ENCODE results near the gene DOCK11.
A peak's percentile ranks its signal among the peaks of the same experiment; 100 is the strongest.

The DOCK11 gene

DNA sequence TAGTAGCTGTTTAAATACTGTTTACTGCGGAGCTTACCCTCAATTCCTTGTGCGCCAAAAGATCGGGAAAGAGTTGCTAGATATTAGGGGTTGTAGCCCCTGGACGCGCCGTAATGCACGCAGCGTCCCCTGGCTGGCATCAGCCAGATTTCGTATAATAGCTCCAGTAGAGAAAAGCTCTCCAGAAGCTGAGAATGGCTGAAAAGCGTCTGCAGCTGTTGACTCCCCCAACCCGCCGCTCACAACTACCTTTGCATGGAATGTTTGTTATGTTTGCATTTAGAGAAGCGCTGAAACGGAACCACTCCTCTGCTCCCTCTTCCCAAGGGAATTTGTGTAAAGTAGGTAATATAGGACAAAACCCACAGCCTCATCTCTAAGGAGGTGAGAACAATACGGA, 3.7 kb downstream of the DOCK11 start:
- no peak for DNase-seq (ENCODE audit: extremely low read depth in 1 of 2, low read depth in 1 of 2)

DNA sequence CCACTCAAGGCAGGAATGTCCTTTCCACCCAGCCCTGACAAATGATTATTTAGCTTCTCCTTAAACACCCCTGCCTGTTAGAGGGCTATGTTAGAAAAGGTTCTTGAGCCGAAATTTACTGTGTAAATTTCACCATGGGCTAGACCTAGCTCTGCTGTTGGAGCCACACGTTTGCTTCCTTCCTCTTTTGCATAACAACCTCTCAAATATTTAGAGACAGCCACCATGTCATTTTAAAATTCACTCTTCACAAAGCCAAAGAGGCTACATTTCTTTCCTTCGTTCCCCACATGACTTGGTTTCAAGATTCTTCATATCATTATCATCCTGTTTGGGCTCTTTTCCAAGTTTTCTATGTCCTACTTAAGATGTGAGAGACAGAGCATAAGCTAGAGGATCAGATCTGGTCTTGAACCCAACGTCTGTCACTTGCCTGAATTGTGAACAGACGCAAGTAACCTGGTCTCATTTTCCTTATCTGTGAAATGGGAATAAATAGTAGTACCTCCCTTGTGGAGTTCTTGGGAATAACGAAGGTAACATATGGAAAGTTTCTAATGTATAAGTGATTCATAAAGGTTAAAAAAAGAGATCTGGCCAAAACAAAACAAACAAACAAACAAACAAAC, 6.7 kb downstream of the DOCK11 start:
- DNase-seq (ENCODE audit: extremely low read depth in 1 of 2, low read depth in 1 of 2), result no peak

DNA sequence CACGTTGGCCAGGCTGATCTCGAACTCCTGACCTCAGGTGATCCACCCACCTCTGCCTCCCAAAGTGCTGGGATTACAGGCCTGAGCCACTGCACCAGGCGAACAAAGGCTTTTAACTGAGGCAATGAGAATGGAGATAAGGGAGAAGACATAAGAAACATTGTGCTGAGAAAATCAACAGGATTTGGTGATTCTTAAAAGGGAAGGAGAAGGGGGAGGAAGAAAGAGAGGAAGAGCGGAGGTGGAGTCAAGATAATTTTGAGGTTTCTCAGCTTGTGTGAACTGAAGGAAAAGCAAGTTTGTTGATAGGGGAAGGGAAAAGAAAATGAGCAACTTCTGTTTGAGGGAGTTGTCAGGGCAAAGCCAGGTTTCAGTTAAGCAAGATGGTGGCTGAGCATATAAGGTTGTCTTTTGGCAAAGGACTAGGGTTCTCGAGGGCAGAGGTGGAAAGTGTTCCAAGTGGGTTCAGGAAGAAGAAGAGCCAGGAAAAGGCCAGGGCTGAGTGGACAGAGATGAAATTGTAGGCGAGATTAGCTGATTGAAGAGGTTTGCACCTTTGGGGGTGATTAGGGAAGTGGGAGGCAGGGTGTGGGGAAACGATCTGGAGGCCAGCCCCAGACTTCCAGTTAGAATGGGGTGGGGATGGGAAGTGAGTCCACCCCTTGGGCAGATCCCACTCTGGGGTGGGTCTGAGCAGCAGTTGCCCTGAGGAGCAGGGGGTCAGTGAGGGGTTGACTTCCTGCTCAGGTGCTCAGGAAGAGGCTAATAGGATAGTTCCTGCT, 7.8 kb downstream of the DOCK11 start:
- no peak for DNase-seq (ENCODE audit: extremely low read depth in 1 of 2, low read depth in 1 of 2)

DNA sequence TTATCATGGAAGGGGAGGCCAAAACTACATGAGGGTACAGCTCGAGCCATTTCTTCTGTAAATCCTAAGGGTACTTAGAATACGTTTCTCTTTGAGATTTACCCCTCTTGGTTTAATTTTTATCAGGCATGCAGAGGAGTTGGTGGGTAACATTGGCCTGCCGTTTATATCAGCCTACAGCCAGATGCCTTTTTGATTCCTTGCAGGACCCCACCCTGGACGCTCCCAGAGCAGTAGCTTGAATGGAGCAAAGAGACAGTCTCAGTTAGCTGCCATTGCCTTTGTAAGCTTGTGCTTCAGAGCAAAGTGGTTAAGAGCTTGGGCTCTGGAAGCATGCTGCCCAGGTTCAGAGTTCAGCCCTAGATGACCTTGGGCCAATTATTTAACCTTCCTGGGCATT, 9.0 kb downstream of the DOCK11 start:
- DNase-seq (ENCODE audit: extremely low read depth in 1 of 2, low read depth in 1 of 2), result no peak

DNA sequence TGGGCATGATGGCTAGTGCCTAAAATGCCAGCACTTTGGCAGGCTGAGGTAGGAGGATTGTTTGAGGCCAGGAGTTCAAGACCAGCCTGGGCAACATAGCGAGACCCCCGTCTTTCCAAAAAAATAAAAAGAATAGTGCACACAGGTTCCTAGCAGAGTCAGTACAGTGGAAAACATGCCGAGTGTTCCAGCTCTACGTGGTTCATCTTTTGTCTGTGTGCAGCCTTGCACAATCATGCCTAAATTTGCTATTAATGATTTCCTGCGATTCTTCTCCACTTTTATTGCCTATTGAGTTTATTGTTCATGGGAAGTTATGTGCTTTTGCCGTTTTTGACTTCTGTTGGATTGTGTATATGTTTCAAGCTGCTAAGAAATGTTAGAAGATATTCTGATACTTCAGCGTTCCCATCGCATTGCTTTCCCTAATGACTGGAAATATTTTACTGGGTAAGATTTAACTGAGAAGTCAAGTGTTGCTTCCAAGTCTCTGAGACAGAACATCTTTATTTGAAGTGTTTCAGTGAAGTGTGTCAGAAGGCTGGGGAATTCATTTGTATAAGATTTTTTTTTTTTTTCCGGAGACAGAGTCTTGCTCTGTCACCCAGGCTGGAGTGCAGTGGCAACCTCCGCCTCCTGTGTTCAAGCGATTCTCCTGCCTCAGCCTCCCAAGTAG, 11.3 kb downstream of the DOCK11 start:
- no peak for DNase-seq (ENCODE audit: extremely low read depth in 1 of 2, low read depth in 1 of 2)

DNA sequence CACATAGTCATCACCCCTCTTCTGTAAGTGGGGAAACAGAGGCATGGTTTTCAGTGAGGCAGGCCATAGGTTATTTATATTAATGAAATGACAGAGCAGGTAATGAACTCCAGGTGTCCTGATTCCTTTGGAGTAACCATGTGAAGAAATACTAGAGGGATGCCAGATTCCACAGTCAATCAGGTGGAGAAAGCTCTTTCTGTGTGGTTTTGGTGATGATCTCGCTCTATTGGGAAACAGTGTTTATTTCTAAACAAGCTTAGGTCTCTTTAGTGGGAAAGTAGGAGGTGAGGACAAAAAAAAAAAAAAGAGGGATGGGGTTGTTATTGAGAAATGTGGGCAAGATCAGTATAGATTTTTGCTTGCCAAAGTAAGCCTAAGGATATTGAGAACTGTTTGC, 12.2 kb downstream of the DOCK11 start:
- DNase-seq (ENCODE audit: extremely low read depth in 1 of 2, low read depth in 1 of 2), result no peak

DNA sequence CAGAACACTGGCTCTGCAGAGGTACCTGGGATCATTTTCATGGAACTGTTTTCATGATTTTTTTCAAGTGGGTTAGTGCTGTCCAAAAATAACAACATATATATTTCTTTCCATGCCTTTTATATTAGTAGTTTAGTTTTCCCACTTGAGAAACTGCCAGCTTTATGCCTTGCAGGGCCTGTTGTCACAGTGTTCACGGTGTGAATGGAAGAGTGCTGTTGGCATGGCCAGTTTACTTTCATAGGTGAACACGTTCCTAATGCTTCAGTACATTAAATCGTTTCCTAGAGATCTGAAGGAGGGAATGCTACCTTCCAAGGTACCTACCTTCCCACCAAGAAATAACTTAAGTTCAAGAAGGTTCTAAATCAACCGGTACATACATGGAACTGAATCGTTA, 12.6 kb downstream of the DOCK11 start:
- no peak for DNase-seq (ENCODE audit: extremely low read depth in 1 of 2, low read depth in 1 of 2)

DNA sequence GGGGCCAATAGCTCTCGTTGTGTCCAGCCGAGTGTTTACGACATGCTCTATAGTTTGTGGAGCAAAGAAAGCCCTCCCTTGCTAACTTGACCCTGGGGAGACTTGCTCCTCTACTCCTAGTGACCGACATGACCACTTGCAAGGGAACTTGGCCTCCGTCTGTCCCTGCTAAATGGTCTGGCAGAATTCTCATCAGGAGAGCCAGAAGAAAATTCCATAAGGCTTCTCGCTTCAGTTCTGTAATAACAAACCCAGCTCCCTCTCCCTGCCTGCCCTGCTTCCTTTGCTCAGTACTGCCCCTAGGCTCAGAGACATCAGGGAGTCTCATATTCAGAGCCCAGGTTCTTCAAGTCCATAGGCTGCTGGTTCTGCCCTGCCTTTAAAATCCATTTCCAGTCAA, 13.0 kb downstream of the DOCK11 start:
- no peak for DNase-seq (ENCODE audit: extremely low read depth in 1 of 2, low read depth in 1 of 2)

DNA sequence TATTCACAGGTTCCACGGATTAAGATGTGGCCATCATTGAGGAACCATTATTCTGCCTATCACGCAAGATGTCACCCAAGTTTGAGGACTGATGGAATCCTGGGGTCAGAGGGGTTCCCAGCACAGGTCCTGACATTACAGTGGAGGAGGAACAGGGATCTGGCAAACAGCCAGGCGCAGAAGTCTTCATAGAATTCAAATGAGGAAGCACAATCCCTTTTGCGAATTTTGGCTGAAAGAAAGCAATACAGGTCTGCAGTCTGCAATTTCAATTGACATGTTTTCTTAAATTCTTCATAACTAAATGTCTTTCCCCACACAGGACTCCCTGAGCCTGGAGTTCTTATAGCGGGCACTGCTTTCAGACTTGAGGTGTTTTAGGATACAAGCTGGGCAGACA, 14.5 kb downstream of the DOCK11 start:
- no peak for DNase-seq (ENCODE audit: extremely low read depth in 1 of 2, low read depth in 1 of 2)

DNA sequence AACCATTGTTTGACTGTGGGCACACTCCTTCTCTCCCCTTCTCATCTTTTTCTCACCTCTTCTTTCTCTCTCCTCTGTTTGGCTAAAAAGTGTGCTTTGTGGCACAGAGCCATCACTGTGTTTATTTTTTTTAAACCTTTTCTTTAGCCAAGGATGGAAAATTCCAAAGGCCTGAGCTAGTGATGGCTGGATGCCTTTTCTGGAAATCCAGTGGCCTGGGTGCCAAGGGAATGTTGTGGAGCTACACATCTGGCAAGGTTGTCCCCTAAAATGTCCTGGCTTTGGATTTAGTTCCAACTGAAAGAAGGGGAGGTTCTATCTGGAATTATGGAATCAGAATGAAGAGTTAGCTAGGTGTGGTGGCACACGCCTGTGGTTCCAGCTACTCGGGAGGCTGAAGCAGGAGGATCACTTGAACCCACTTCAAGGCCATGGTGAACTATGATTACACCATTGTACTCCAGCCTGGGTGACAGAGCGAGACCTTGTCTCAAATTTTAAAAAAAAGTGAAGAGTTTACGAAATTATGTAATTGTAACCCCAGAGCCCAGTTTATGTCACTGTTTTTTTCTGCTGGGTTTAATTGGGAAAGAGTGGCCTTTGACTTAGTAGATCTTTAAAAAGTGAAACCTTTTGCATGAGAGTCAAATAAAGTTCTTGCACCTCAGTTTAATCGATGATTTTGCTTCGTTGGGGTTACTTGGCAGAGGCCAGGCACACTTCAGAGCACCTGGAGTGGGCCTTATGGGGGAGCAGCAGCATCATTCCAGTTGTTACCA, 17.7 kb downstream of the DOCK11 start:
- no peak for DNase-seq (ENCODE audit: extremely low read depth in 1 of 2, low read depth in 1 of 2)

DNA sequence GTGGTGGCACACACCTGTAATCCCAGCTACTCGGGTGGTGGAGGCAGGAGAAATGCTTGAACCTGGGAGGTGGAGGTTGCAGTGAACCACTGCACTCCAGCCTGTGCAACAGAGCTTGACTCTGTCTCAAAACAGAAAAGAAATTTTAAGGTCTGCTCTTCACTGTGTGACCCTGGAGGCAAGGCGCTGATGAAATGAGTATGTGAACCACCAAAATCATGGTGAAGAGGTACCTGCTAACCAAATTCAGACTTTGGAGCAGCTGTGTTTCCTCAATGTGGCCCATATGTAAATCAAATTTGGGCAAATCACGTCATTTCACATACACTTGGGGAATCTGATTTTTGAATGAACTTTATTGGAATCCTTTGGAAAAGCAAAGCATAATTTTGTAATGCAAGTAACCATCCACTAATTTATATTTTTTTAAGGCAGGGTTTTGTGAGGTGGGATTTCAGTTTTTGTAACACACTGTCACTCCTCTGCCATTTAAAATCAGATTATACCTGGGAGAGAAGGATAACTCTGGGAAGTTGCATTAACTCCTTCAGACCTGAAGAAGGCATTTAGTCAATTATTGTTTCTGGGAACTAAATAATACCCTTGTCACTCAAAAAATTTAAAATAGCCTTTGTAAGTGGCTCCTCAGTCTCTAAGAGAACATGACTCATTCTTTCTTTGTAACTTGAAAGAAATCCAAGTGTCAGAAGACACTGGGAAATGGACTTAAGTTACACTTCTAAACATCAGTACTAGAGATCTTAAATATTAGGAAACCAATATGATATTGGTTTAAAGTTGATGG, 24.0 kb downstream of the DOCK11 start:
- DNase-seq (ENCODE audit: extremely low read depth in 1 of 2, low read depth in 1 of 2), result no peak

DNA sequence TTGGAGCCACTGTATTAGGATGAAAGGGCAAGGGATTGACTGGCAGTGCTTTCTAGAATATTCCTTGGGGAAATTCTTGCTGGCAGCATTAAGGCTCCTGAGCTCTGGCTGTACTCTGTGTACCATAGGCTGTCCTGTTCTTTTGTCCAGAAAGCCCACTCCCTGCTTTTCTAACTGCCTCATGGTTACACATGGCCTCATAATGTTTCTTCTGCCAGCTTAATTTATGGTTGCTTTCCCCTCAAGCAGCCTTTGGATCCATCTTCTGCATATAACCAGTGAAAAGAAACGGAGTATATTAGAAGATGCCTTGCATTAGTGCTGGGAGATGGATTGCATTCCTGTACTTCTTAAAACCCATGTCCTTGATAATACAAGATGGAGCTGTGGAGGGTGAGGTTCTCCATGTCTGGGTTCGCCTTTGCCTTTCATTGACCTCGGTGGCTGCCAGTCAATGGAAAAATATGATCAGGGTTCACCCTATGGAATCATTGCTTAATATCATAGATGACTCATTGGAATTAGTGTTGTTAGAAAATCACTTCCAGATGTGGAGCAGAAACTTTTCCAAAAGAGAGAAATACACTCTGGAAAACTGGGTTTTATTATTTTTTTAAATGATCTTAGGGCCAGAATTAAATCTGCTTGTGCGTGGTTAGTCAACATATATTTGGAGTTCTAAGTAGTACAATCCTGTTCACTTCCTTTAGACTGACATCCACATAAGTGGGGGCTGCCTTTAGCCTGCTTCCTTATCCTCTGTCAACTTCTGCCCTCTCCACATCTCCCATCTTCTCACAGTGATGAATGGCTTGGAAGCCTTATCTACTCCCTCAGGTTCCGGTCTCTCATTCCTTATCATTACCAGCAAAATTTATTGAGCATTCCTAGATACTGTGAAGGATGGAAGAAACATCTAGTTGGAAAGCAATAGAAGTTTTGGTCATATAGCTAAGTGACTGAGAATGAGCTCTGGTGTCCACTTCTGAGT, 24.9 kb downstream of the DOCK11 start:
- no peak for DNase-seq (ENCODE audit: extremely low read depth in 1 of 2, low read depth in 1 of 2)

DNA sequence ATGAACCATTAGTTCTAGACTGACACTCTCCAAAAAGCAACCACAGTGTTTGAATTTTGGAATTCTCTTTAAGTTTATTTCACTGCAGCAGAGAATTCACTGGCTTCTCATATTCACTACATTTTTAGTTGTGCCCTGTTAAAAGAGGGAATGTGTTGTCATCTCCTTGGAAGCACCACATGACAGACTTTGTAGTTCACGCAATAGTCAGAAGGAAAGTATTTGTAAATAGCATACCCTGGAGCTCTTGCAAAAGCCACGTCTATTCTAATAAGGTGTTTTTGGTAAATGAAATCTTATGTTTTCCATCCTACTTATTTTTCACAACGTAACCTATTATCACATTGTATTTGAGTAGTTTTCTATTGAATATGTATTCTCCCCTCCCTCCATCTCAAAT, 25.8 kb downstream of the DOCK11 start:
- DNase-seq (ENCODE audit: extremely low read depth in 1 of 2, low read depth in 1 of 2), result no peak

DNA sequence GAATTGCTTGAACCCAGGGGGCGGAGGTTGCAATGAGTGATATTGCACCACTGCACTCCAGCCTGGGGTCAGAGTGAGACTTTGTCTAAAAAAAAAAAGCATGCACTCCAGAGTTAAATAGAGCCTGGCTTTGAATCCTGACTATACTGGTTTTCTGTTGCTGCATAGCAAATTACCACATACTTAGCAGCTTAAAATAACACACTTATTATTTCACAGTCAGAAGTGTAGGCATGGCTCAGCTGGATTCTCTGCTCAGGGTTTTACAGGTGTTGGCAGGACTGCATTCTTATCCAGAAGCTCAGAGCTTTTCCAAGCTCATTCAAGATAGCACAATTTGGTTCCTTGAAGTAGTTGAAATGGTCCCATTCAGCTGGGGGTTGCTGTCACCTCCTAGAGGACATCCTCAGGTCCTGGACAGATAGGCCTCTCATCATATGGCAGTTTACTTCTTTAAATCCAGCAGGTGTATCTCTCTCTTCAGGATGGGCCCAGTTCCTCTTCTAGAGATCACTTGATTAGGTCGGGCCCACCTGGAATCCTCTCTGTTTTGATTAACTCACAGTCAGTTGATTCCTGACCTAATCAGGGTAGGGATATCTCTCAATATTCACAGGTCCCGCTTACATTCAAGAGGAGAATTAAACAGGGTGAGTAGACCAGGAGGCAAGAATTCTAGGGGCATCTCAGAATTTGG, 26.8 kb downstream of the DOCK11 start:
- DNase-seq (ENCODE audit: extremely low read depth in 1 of 2, low read depth in 1 of 2), result no peak

DNA sequence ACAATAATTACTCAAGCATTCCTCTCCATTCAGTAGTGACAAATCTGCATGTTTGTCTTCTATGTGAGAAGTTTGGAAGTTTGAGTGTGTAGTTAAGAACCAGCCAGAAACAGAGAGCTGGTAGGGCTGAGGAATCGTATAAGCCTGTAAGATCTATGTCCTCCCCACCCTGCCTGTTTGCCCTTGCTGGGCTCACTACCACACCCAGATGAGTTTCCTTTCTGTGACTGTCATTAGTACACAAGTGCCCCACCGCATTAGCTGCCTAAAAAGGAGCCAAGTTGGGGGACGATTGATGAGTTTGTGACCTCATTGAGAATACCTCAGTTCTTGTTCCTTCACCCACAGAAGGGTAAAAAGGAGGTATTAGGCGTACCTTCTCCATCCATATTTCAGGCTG, 28.3 kb downstream of the DOCK11 start:
- peak in 1 of 2 donors; percentile 18 for DNase-seq (ENCODE audit: extremely low read depth in 1 of 2, low read depth in 1 of 2)

DNA sequence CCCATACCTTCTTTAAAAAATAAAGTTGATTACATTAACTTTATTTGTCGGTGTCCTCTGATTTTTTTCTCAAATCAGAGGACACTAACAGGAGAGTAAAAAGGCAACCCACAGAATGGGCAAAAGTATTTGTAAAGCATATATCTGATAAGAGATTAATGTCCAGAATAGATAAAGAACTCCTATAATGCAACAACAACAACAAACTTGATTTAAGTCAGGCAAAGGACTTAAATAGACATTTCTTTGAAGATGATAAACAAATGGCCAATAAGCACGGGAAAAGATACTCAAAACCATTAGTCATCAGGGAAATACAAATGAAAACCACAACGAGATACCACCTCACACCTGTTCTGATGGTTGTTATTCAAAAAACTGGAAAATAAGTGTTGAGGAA, 28.7 kb downstream of the DOCK11 start:
- no peak for DNase-seq (ENCODE audit: extremely low read depth in 1 of 2, low read depth in 1 of 2)

DNA sequence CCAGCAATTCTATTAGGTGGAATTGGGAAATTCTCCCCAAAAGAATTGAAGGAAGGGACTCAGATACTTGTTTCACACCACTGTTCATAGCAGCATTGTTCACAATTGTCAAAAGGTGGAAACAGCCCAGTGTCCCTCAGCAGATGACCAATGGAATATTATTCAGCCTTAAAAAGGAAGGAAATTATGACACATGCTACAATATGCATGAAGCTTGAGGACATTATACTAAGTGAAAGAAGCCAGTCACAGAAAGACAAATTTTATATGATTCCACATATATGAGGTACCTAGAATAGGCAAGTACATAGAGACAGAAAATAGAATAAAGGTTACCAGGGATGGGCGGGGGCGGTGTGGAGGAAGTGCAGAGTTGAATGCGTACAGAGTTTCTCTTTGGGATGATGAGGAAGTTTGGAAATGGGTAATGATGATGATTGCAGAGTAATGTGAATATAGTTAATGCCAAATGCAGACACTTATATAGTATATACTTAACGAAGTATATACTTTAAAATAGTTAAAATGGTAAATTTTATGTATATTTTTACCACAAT, 29.6 kb downstream of the DOCK11 start:
- DNase-seq (ENCODE audit: extremely low read depth in 1 of 2, low read depth in 1 of 2), result no peak

DNA sequence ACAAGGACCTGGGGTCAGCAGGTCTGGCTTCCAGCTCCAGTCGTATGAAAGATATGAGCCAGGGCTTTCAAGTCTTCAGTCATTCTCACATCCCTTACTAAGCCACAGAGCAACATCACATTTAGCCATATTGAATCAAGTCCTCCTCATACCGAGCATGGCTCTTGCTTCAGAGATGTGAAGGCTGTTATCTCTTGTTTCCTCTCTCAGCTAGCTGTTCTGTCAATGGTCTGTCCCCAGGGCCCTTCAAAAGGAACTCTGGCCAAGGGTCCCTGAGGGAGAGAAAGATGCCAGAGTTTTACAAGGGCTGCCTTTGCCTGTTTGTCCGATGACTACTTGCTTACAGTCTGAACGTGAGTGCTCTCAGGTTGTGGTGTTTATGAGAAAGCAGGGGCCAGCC, 30.5 kb downstream of the DOCK11 start:
- no peak for DNase-seq (ENCODE audit: extremely low read depth in 1 of 2, low read depth in 1 of 2)

Measured in stimulated activated CD8-positive, alpha-beta memory T cell treated with anti-CD3 and anti-CD28 coated beads, Interleukin-7, amount 100 ng/mL, for 48 hours (primary cell).